LNCaP clone FGC (cell line): ENCODE measurements around the gene TTC39B.
A peak's percentile ranks its signal among the peaks of the same experiment; 100 is the strongest.

Experiments
- DNase-seq: peaks from one replicate; pipeline ENCODE4 v3.0.0-alpha.2; 2011; ENCODE audit warnings: low read depth
- H3K4me3 ChIP-seq: 2 replicates; pipeline ENCODE4 v1.5.1; 2011; ENCODE audit warnings: mild to moderate bottlenecking, low read depth, low read length, control low read depth
- TF ChIP-seq, protein P1 (sequence below): IDR thresholded peaks from 2 replicates; pipeline ENCODE4 v1.5.1; 2012; ENCODE audit warnings: mild to moderate bottlenecking; ENCODE audit not compliant: control insufficient read depth, insufficient read depth; ENCODE audit errors: extremely low read depth

The TTC39B gene

GRCh38 chr9:15317836-15318235, 10.8 kb upstream of the TTC39B start:
- no peak for DNase-seq
- no peak overlapping the region for H3K4me3 ChIP-seq

DNA sequence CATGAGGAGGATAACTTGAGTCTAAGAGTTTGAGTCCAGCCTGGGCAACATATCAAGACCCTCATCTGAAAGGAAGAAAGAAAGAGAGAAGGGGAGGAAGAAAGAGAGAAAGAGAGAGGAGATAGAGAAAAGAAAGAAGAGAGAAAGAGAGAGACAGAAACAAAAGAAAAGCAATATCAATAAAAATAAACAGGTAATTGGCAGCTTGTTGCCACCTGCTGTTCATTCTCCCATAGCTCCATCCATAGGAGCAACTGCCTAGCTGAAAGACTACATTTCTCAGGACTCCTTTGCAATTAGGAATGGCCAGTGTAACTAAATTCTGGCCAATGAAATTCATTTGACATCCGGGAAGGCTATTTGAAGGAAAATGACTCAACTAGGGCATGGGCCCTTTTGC, 4.6 kb upstream of the TTC39B start:
- no peak for DNase-seq
- TF ChIP-seq, protein P1, sequence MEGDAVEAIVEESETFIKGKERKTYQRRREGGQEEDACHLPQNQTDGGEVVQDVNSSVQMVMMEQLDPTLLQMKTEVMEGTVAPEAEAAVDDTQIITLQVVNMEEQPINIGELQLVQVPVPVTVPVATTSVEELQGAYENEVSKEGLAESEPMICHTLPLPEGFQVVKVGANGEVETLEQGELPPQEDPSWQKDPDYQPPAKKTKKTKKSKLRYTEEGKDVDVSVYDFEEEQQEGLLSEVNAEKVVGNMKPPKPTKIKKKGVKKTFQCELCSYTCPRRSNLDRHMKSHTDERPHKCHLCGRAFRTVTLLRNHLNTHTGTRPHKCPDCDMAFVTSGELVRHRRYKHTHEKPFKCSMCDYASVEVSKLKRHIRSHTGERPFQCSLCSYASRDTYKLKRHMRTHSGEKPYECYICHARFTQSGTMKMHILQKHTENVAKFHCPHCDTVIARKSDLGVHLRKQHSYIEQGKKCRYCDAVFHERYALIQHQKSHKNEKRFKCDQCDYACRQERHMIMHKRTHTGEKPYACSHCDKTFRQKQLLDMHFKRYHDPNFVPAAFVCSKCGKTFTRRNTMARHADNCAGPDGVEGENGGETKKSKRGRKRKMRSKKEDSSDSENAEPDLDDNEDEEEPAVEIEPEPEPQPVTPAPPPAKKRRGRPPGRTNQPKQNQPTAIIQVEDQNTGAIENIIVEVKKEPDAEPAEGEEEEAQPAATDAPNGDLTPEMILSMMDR = peak; percentile 3; the same call in 1 of the 2 replicates
- no peak overlapping the region for H3K4me3 ChIP-seq

More at GRCh38 chr9:15317836-15318235, 10.8 kb upstream of the TTC39B start:
- TF ChIP-seq, protein P1 = no peak

DNA sequence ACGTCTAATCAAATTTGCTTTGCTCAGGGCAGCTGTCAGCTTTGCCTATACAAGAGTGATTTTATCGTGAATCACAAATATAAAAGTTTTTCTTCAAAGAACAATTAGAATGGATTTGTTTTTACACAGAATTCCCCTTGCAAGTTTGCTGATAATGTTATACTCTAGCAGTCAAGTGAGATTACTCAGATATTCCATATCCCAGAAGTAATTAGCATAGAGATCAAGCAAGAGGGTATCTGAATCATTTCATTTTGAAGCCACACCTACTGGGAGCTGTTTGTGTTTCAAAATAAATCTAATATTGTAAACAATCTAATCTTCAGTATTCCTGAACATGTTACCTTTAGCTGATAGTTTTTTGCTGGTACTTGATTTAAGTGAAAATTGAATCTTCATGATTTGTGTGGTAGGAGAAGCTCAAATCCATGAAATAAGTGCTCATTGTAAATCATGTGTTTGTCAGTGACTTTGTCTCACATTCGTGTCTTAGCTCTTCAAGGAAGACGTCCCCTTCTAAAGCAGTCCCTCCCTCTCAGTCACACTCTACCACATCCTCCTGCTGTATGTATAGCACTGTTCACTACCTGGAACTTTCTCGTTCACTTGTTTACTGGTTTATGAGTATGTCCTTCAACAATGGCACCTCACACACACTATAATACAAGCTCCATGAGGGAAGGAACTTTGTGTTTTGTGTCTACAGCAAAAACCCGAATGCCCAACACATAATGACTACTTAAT, 3.3 kb upstream of the TTC39B start:
- TF ChIP-seq, protein P1 = no peak
- DNase-seq = no peak
- no peak overlapping the region for H3K4me3 ChIP-seq

GRCh38 chr9:15308511-15308910, 1.5 kb upstream of the TTC39B start:
- TF ChIP-seq, protein P1 = no peak
- no peak overlapping the region for H3K4me3 ChIP-seq
- DNase-seq = no peak

GRCh38 chr9:15307523-15307841, 466 bp upstream of the TTC39B start:
- no peak for DNase-seq
- H3K4me3 ChIP-seq = peak overlapping the region; percentile 69
- TF ChIP-seq, protein P1 = no peak

GRCh38 chr9:15306068-15306756, 804 bp downstream of the TTC39B start:
- peak overlapping the region; percentile 69 for H3K4me3 ChIP-seq
- TF ChIP-seq, protein P1 = no peak
- DNase-seq = peak; percentile 78

DNA sequence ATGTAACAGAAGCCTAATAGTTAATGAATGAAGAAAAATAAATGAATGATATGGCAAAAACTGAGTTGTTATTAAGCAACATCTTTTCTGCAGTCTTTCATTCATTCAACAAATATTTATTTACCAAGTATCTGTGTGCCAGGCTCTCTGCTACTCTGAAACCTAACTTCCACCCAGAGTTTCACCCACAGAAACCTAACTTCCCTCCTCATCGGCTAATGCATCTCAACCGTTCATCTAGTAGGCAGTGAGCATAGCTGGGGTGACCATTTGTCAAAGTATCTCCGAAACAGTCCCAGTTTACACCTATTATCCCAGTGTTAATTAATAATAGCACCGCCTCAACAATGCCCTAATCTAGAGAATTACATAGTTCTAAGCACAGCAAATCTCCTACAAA, 1.5 kb downstream of the TTC39B start:
- no peak for DNase-seq
- H3K4me3 ChIP-seq = peak overlapping the region; percentile 69
- TF ChIP-seq, protein P1 = no peak
